Ramos (cell line): ENCODE results near the gene KCNN3.

Experiments
- in situ Hi-C: fragments of 300-500 bp; cut with MboI; formaldehyde crosslinking; loops from one replicate; pipeline ENCODE4 v1.14.3; 2022; ENCODE audit warnings: low sequenced_read_pairs; ENCODE audit not compliant: unreplicated experiment

KCNN3 gene

DNA sequence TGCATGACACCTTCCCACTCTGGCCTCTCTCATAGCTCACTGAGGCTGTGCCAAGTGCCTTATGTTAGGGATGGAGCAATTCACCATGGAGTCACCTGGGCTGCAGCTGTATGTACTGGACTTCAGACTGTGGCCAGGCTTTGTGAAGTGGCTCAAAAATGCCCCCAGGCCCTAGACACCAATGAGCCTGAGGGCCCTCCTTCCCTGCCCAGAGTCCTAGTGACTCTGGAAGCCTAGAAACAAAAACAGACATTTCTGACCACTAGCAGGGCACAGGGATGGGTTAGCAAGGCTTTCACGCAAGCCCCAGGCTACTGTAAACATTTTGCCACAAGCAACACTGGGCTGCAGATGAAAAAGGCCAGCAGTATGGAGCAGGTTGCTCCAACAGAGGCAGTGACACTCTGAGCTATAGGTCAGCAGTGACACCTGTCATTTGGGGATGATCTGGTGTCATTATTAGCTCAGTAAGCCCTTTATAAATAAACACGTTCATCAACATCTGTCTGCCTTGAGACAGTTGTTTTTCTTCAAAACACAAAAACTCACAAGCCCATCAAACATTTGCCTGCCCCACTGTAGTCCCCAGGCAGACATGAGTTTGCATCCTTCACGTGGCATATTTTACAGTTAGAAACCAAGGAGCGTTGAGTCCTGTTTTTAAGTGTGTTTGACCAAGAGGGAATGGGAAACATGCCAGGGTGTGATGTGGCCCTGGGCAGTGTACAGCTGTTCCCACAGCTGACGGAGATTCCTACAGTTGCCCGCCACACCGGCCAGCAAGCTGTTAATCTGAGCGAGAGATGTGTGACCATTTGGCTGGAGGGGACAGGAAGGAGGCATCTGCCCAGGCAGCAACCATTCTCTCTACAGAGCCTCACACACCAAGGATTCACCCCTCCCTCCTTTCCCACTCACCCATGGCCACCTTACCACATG, 66.8 kb downstream of the KCNN3 start:
- in situ Hi-C loops = no loop called here

DNA sequence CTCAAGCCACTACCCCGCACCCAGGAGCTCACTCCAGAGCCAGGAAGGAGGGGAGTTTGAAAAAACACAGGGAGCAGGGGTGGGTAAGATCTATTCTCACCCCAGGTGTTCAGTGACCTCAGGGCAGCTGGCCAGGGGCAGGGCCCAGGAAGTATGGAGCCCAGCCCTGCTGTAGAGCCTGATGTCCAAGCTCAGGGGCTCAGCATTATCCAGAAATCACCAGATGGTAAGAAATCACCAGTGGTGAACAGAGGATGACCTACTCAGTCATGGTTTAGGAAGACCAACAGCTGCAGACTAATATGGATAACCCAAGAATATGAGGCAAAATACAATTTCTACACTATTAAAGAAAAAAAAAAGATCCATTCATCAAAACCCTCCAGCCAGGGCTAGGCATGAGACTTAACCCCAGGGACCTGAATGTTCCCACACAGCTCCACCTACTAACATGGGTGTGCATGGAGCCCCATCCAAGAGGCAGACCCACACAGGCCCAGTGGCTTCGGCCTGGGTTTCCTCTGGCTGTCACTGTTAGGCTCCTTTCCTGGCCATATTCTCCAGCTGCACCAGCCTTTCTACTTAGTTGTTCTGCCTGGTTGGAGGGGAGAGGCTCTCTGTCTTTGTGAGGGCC, 67.6 kb downstream of the KCNN3 start:
- in situ Hi-C loops = no loop called here

DNA sequence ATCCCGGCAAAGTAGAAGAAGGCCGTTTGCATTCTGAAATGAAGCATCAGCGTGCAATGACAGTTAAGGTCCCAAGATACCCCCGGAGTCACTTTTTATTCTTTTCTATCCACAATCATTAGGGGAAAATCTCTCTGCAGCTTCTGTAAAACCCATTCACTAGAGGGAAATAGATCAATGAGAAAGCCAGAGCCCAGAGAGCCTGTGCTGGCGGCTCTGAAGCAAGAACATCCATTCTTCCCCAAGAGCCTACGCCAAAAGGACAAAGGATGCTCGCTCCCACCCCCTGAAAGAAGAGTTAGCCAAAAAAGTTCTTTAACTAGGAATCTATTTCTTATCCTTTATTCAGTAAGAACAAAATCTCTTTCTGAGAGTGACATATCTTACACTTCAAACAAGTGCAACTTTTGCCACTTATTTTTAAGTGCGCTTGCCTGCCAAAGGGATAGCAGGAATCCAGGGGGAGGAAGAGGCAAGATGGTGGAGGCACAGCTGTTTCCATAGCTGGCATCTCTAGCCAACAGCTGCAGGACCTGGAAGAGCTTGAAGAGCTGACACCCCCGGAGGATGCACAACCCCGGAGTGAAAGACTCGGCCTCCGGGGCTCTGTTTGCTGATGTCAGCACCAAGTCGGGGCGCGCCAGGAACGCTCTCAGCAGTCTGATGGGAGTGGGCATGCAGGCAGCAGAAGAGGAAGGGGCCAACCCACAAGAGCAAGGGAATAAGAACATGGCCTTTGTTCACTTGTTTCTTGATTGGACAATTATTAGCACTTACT, 68.7 kb downstream of the KCNN3 start:
- in situ Hi-C loops = no loop called here

DNA sequence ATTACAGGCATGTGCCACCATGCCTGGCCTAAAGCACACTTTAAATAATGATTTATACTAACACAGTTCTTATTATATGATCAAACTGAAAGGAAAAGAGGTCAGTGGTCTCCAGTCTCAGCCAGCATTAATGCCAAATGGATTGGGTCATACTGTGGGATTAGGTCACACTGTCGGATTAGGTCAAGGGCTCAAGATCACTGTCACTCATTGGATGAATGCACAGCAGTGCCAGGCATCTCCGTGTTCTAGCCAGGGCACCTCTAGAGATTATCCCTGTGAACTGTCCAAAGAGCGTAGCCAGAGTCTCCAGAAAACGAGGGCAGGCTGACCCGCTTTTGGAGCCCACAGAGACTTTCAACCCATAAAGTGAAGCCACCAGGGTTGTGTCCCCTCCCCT, 70.9 kb downstream of the KCNN3 start:
- in situ Hi-C loops = no loop called here

DNA sequence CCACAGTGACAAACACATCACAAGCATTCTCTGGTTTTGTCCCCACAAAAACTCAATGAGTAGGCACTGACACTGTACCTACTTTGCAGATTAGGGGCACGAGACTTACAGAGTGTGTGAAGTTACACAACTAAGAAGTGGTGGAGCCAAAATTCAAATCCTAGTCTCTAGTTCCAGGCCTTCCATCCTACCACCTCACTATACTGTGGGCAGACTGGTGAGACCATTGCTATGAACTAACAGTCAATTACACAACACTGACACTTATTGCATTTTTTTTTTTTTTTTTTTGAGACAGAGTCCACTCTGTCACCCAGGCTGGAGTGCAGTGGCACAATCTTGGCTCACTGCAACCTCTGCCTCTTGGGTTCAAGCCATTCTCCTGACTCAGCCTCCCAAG, 71.4 kb downstream of the KCNN3 start:
- in situ Hi-C loops = no loop called here

DNA sequence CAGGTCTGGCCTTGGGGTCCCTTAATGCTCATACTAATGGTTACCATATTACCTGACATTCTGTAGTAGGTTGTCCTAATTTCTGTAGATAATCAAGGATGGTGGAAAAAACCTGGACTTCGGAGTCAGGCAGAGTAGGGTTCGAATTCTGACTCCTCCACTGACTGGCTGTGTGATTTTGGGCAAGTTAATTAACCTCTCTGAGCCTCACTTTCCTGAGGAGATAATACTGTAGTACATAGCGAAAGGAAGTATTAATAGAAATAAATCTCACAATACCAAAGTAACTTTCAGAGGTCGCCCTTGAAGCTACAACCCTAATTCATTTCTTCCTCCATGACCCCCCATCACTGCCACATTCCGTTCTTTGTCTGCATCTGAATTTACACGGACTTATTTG, 72.9 kb downstream of the KCNN3 start:
- in situ Hi-C loops = no loop called here

DNA sequence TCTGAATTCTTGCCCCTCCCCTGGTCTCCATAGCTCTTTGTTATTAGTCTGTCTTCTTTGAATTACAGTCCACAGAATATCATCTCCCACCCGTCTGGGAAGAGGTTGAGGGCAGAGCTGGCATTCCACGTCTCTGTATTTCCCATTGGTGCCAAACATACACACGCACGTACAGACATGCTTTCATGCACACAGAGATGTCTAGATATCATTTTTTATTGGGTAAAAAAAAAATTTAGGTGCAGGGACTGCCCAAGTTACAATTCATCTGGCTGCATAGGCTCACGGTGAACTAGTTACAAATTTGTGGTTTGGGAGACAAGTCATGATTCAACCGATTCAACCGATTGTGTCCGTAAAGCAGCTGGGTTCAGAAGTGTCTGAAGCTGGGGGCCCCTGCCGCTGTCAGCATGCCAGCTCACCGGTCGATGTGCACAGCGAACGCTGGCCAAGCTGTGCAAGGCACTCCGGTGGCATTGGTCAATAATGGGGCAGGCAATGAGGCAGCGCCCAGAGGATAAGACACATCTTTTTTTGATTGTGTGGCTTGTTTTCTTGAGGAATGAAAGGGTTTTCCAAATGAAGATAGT, 73.7 kb downstream of the KCNN3 start:
- in situ Hi-C loops = no loop called here

DNA sequence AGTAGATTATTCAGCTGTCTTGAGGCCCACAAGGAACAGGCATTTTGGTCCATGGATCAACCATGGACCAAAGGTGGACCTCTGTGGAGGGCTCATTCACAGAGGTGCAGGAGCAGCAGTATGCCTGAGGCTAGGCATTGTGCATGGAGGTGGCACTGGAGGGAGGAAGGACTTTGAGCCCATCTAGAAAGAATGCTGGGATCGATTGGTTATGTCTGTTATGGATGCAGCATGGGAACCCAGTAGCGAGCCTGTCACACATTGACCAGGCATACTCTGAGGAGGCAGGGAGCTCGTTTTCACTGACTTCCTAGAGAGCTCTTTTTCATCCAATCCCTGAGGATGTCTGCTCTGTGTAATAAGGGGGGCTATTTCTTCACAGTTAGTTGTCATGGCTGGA, 75.5 kb downstream of the KCNN3 start:
- in situ Hi-C loops = no loop called here

DNA sequence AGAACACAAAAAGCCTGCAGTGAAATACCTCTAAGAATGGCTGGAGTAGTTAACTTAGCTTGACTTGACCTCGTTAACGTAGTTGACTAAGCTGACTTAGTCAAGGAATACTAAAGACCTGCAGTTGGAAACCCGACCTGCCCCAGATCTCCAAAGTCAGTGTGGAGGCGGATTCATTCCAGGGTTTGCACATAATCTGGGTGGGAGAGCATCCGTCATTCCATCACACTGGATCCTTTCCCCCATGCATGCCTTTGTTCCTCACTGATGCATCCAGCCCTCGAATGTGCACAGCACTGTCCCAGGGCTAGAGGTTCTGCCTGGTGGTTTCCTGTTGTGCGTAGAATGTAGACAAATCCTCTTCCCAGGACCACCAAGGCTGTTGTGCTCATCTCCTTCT, 76.4 kb downstream of the KCNN3 start:
- in situ Hi-C loops = no loop called here

DNA sequence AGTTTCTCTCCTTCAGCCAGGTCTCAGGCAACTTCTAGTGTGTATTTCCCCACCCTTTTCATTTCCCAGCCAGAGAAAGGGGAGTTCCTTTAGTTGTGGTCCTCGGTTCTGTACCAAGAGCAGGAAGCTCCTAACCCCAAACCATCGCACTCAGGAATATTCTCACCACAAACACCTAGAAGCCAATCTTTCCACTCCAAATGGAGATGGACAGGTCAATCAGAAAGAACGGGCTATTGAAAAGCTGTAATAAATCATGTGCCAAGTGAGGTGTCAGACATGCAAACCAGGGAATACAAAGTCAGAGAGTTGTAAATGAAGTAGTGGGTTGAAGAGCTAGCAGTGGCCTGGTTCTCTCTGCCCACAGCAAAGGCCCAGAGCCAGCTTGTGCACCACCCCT, 77.2 kb downstream of the KCNN3 start:
- in situ Hi-C loops = no loop called here

DNA sequence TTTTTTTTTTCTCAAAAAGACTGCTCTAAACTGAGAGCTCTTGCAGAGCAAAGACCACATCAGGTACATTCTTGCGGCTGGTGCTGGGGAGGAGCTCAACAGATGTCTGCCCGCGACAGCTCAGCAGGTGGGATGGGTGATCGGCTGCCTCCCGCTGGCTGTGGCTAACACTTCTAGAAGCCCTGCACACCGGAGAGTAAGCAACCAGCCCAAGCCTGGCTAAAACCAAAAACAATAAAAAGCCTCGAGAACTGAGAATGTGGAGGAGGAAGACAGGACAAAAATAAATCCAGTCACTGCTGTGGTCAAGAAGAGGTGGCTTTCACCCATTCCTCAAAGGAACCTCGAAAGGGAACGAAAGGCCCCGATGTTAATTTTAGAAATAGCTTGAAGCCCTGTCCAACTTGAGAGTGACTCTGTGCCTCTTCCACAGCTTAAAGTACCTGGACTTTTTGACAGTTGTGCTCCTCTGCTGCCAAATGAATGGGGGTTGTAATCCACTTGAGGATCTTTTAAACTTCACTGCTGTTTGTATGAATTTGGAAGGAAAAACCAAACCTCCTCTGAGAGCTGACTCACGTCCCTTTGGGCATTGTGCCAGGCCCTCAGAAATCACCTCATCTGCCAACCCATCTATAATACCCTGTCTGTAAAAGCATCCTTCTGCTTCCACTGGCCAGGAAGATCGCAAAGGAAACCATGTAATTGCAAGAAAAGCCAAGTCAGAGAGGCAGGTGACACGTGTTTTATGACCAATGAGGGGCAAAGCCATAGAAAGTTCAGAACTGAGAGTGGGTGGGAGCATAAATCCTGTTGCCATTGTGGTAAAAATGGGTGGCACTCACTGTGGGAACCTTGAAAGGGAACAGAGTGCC, 78.6 kb downstream of the KCNN3 start:
- in situ Hi-C loops = no loop called here

DNA sequence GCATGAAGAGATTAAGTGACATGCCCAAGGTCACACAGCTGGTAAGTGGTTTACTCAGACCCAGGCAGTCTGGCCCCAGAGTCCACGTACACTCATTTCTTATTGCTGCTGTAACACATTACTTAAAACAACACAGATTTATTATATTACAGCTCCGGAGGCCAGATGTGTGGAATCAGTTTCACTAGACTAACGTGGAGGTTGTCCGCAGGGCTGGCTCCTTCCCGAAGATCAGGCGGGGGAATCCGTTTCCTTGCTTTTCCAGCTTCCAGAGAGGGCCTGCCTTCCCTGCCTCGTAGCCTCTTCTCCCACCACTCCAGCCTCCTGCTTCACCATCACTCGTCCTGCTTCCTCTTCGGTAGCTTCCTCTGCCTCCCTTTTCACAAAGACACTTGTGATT, 81.2 kb downstream of the KCNN3 start:
- in situ Hi-C loops = no loop called here

DNA sequence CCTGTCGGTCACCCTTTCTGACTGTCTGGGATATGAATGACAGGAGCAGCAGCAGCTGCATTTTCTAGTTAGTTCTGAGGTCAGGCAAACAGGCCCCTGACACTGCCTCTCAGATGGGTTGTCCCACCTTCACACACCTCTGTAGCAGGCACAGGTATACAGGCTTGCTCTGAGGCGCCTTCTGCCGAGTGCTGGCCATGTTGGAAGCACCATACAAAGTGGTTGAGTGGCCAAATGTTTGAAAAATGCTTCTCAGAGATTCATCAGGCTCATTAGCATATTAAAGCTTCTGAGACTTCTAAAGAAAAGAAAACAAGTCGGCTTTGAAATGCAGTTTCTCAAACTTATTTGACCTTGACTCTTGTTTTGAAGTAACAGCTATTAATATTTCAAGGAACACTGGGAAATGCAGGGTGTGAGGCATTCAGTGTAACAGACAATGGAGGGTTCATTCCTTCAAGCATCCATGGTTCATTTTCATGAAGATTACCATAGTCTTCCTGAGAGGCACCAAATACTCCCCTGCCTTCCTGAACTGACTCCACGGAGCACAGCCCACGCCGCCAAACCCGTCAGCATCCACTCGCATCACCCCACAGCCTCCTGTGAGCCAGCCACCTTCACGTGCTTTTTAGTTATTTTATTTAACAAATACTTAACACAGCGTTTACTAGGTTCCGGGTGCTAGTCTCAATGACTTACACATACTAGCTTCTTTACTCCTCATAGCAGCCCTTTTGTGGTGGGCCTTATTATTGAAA, 81.8 kb downstream of the KCNN3 start:
- in situ Hi-C loops = no loop called here

DNA sequence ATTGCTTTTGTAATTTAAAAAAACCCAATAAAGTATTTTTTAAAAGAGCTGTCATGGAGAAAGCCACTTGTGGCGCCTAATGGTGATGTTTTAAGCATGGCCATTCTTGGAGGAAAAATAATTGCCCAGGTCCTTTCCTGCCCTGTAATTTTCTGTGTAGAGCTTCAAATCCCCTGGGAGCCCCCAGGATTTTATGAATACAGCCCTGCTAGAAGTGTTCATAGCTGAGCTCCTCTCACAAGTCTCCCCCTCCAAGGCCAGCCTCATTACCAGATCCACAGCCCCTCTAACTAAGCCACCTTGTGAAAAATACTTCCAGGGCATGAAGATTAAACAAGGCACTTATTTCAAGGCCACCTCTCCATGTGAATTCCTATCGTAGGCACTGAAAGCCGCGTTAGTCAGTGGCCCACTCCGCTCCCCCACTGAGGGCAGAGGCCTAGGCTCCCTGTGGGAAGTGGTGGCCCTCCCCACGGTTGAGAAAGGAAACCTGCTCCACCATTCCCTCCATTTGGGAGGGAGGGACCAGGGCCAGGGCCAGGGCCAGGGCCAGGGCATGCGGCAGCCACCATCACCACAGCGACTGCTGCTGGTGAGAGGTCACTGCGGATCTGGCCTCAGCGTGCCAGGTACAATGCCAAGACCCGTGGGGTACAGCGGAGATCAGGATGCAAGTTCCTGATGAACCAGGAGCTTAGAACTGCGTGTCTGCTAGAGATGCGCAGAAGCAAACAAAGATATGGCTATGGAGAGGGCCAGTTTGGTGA, 83.1 kb downstream of the KCNN3 start:
- in situ Hi-C loops = no loop called here

DNA sequence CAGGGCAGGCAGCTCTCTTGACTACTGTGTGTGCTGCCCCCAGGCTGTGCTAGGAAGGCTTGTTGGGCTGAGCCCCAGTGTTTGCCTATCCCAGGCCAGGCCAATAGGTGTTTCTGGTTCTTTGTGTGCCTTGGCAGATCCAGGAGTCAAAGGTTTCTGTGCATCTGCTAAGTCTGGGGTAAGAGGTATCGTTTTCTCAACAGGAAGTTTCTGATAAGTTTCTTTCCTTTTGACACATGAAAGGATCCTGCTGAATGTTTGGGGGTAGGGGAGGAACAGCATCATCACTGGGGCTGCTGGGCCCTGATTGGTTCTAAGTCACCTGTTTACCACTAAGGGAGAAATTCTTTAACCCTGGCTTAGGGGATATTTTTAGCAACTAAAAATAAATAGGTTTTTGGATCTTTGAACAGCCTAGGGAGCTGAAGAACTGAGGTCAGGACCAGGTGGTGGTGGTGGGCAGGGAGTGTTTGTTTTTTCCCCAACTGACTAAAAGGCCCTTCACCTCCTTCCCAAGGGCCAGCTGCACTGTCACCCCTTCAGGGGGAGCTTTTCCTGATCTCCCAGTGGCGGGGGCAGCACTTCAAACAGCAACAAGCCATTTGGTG, 85.1 kb downstream of the KCNN3 start:
- in situ Hi-C loops = no loop called here

DNA sequence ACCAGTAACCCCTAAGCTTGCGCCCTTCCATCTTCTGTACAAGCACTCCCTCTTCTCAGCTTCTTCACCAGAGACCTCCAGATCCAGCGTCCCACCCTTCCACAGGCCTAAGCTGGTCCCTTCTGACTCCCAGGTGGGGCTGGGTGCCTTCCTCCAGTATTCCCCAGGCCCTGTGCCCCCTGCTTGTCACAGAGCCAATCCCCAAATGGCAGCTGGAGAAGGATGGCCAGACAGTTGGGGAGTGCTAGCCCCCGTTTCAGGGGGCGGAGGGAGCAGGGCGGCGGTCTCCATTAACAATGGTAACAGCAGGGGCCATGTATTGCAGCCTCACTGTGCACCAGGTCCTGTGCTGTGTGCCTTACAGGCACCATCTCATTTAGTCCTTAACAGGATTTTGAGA, 85.7 kb downstream of the KCNN3 start:
- in situ Hi-C loops = no loop called here

DNA sequence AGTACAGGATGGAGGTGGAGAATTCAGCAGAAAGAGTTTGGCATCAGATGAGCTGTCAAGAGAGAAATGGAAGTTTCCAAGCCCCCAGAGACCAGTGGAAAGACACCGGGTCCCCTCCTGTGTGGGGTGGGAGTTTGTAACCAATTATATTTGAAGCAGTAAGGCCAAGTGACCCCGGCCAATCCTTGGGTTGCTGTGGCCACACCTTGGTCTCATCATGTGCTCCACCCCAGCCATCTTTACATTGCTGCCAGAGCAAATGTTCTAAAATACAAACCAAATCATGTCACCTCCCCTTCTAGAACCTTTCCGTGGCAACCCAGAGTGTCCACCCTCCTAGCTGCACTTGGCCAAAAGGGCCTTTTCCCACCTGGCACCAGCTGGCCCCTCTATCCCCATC, 86.1 kb downstream of the KCNN3 start:
- in situ Hi-C loops = no loop called here

DNA sequence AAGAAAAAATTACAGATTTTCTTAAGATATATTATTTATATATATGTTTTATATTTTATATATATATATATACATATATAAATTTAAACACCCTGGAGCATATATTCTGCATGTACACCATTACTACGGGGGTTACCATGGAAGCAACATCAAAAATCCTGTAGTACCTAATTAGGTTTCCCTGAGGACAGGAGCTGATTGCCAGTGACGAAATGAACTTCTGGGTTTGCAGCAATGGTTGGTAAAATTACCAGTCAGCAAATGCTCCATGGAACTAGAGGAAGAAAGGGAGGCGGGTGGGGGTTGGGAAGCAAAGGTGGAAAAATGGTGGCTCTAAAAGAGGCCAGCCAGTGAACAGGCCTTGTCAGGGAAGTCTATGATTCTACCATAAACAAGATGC, 89.5 kb downstream of the KCNN3 start:
- in situ Hi-C loops = no loop called here
